Smooth muscle cell (in vitro differentiated cells): ENCODE results near the gene EEF1A2. TPM values are rescaled to one million over a fixed set of nuclear protein-coding genes. Genes with fewer than 3 reads are reported as not detected.

Experiments used
- DNase-seq: peaks from one replicate; lab custom pipeline; 2025; ENCODE audit not compliant: unreplicated experiment; lab: John Stamatoyannopoulos, UW
- H2AFZ ChIP-seq: fragments of 200-600 bp; sonication (generic); 2 replicates; pipeline ENCODE4 v1.6.0; 2016; ENCODE audit warnings: antibody characterized with exemption, low read depth, mild to moderate bottlenecking
- H3F3A ChIP-seq: fragments of 200-600 bp; sonication (generic); 2 replicates; pipeline ENCODE4 v1.6.0; 2017; ENCODE audit warnings: antibody characterized with exemption, low read depth
- H3K27ac ChIP-seq: fragments of 200-600 bp; sonication (generic); 2 replicates; pipeline ENCODE4 v1.5.1; 2016; ENCODE audit warnings: low read depth, mild to moderate bottlenecking
- H3K27me3 ChIP-seq: fragments of 200-600 bp; sonication (generic); 2 replicates; pipeline ENCODE4 v1.6.1; 2016; ENCODE audit warnings: low read depth, mild to moderate bottlenecking
- H3K36me3 ChIP-seq: fragments of 200-600 bp; sonication (generic); 2 replicates; pipeline ENCODE4 v1.5.1; 2016; ENCODE audit warnings: low read depth
- H3K4me1 ChIP-seq: fragments of 200-600 bp; sonication (generic); 2 replicates; pipeline ENCODE4 v1.5.1; 2016; ENCODE audit warnings: low read depth
- H3K4me2 ChIP-seq: fragments of 200-600 bp; sonication (generic); 2 replicates; pipeline ENCODE4 v1.6.0; 2016; ENCODE audit warnings: mild to moderate bottlenecking
- H3K4me3 ChIP-seq: fragments of 200-600 bp; sonication (generic); 2 replicates; pipeline ENCODE4 v1.5.1; 2016; ENCODE audit warnings: mild to moderate bottlenecking
- H3K79me2 ChIP-seq: fragments of 200-600 bp; sonication (generic); 2 replicates; pipeline ENCODE4 v1.6.0; 2016; ENCODE audit warnings: low read depth, mild to moderate bottlenecking
- H3K9ac ChIP-seq: fragments of 200-600 bp; sonication (generic); 2 replicates; pipeline ENCODE4 v1.6.0; 2016; ENCODE audit warnings: low read depth
- H3K9me3 ChIP-seq: fragments of 200-600 bp; sonication (generic); replicated peaks from 2 replicates; pipeline ENCODE4 v1.5.1; 2016; ENCODE audit warnings: low read depth
- H4K20me1 ChIP-seq: fragments of 200-600 bp; sonication (generic); 2 replicates; pipeline ENCODE4 v1.6.0; 2016; ENCODE audit warnings: low read depth
- WGBS: methylation state at CpG from one replicate; pipeline ENCODE4 v1.1.7; 2016; ENCODE audit warnings: low lambda C conversion rate; 5-methylcytosine and 5-hydroxymethylcytosine counted together
- polyA plus RNA-seq: library from polyadenylated mRNA; unstranded; fragments of >200 nt; fragmentation: Nextera tagmentation; extraction: Ambion mirVana; gene quantifications from 2 replicates; pipeline ENCODE4 v1.2.1, GENCODE V29; 2016
- total RNA-seq: library from RNA; depleted of rRNA; stranded (reverse); fragments of >200 nt; gene quantifications from 2 replicates; pipeline ENCODE4 v1.2.3, GENCODE V29; 2014
- TF ChIP-seq, protein P1 (sequence below): fragments of 200-600 bp; sonication (generic); IDR thresholded peaks from 2 replicates; pipeline ENCODE4 v1.5.1; 2017; ENCODE audit warnings: borderline replicate concordance, mild to moderate bottlenecking, antibody characterized with exemption; ENCODE audit not compliant: insufficient read depth, poor library complexity, severe bottlenecking

EEF1A2 gene
- total and polyA plus RNA-seq, 2 experiments from 2014 or later, result 2.1 to 5.1 TPM

DNA sequence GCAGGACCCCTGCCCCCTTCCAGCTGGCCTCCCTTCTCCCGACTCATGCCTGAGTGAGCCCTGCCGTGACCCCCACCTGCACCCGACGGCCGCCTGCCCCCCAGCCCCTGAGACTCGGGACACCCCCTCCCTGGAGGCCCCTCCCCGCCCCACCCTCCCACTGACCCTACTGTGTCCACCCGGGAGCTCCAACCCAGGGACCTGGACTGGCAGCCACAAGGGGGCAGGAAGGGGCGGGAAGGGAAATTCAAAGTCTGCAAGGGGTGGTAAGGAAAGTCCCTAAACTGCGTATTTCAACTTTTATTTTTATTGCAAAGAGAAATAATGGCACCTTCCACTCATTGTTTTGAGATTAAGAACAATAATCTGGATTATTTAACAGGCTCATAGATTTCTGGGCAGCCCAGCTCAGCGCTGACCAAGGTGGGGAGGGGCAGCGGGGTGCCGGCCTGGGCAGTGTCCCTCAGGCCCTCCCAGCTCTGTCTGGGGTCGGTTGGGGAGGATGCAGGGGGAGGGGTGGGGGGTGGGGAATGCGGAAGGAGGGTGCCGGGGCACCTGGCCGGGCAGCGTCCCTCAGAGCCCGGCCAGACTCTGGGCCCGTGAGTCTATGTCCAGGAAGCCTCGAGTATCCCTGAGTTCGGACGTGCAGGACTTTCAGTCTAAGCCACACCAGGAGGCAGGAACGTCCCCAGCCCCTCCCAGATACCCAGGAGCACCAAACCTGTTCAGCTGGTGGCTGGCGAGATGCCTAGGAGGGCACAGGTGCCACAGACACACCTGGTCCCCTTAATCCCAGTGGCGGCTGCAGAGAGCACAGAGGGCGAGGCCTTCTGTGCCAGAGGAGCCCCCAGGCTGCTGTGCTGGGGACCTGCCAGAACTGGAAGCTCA is 39.6 kb upstream of the EEF1A2 start:
- DNase-seq, result no peak
- H3K4me2 ChIP-seq, result peak overlapping the region; percentile 84
- H3F3A ChIP-seq, result no peaks in the 10 kb centered on the region

GRCh38 chr20:63537525-63538203 is 38.8 kb upstream of the EEF1A2 start:
- peak overlapping the region; percentile 84 for H3K4me2 ChIP-seq
- no peaks in the 10 kb centered on the region for H3K36me3 ChIP-seq
- no peaks in the 10 kb centered on the region for H3K79me2 ChIP-seq
- H4K20me1 ChIP-seq, result no peaks in the 10 kb centered on the region
- peak overlapping the region; percentile 33 for H2AFZ ChIP-seq
- peak; percentile 88 for DNase-seq
- no peaks in the 10 kb centered on the region for H3K9me3 ChIP-seq
- TF ChIP-seq, protein P1, sequence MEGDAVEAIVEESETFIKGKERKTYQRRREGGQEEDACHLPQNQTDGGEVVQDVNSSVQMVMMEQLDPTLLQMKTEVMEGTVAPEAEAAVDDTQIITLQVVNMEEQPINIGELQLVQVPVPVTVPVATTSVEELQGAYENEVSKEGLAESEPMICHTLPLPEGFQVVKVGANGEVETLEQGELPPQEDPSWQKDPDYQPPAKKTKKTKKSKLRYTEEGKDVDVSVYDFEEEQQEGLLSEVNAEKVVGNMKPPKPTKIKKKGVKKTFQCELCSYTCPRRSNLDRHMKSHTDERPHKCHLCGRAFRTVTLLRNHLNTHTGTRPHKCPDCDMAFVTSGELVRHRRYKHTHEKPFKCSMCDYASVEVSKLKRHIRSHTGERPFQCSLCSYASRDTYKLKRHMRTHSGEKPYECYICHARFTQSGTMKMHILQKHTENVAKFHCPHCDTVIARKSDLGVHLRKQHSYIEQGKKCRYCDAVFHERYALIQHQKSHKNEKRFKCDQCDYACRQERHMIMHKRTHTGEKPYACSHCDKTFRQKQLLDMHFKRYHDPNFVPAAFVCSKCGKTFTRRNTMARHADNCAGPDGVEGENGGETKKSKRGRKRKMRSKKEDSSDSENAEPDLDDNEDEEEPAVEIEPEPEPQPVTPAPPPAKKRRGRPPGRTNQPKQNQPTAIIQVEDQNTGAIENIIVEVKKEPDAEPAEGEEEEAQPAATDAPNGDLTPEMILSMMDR, result peak; percentile 83
- no peak overlapping the region for H3K9ac ChIP-seq
- WGBS, result 27% methylated on average over 29 of the region's 34 CpGs
- H3K4me3 ChIP-seq, result peak overlapping the region; percentile 41
- H3K27ac ChIP-seq, result no peak overlapping the region
- no peaks in the 10 kb centered on the region for H3F3A ChIP-seq
- H3K27me3 ChIP-seq, result no peaks in the 10 kb centered on the region
- peaks cover 3% of the 10 kb centered on the region for H3K4me1 ChIP-seq

More for the DNA sequence above, 39.6 kb upstream of the EEF1A2 start:
- H3K27me3 ChIP-seq, result no peaks in the 10 kb centered on the region
- no peak overlapping the region for H3K27ac ChIP-seq
- H4K20me1 ChIP-seq, result no peaks in the 10 kb centered on the region
- TF ChIP-seq, protein P1, result no peak
- peaks cover 3% of the 10 kb centered on the region for H3K4me1 ChIP-seq
- H3K36me3 ChIP-seq, result no peaks in the 10 kb centered on the region
- WGBS, result 54% methylated on average over 27 of the region's 27 CpGs
- no peaks in the 10 kb centered on the region for H3K9me3 ChIP-seq
- H3K79me2 ChIP-seq, result no peaks in the 10 kb centered on the region
- no peak overlapping the region for H2AFZ ChIP-seq
- no peak overlapping the region for H3K9ac ChIP-seq
- peak overlapping the region; percentile 41 for H3K4me3 ChIP-seq

DNA sequence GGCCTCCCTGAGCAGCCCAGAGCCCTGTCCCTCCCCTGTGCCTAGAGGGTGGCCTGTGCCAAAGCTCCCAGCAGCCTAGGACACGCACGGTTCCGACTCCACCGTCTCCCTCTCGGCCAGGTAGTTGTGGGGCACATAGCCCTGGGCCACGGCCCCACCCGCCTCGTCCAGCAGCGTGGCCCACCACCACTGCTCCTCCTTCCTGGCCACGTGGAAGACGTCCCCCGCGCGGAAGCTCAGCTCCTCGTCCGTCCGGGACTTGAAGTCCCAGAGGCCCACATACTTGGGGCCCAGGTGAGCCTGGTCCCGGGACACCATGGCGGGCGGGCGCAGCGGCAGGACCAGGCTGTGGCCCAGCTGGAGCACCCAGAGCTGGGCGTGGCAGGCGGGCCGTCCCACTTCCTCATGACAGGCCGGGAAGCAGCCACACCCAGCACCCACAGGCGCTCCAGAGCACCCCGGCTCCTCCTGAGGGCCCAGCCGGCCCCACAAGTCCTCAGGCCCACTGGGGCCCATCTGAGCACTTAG is 38.2 kb upstream of the EEF1A2 start, which contains the start of gene PTK6:
TSS of gene PTK6 (minus strand) at position 380 of the 528 bp plus-strand sequence. CDS start at position 318, 62 bp downstream.
- DNase-seq, result no peak
- Histone ChIP-seq H3K36me3 (no peaks in the 10 kb centered on the region), H3K4me2 (peak within 1 kb of the TSS; percentile 84), H3K79me2 (no peaks in the 10 kb centered on the region), H4K20me1 (no peaks in the 10 kb centered on the region), H3K9ac (no peak within 1 kb of the TSS), H3F3A (no peaks in the 10 kb centered on the region), H3K4me1 (peaks cover 3% of the 10 kb centered on the region), H3K27me3 (no peaks in the 10 kb centered on the region), H2AFZ (peak within 1 kb of the TSS; percentile 33), H3K27ac (no peak within 1 kb of the TSS), H3K9me3 (no peaks in the 10 kb centered on the region), H3K4me3 (peak within 1 kb of the TSS; percentile 41)
- 92% methylated on average over 29 of the region's 29 CpGs for WGBS
- TF ChIP-seq, protein P1, result no peak
